PC-9 (cell line): ENCODE measurements around the gene ANKRD16. TPM values are rescaled to one million over a fixed set of nuclear protein-coding genes. Genes with fewer than 3 reads are reported as not detected.

Experiments used
- BruUV-seq: library from RNA; stranded (reverse); fragments of 400-500 nt; replicated peaks from 2 replicates; lab custom pipeline; 2021; lab: Mats Ljungman, UMichigan
- CTCF ChIA-PET: fragments of 300-600 bp; sonication (Branson Sonifier 250); formaldehyde crosslinking; loops from one replicate; lab custom pipeline; 2022; ENCODE audit warnings: antibody characterized with exemption; lab: Charles Lee
- POLR2A ChIA-PET: fragments of 300-600 bp; sonication (Branson Sonifier 250); formaldehyde crosslinking; loops from one replicate; lab custom pipeline; 2022; ENCODE audit warnings: antibody characterized with exemption; ENCODE audit not compliant: unreplicated experiment; lab: Charles Lee
- DNase-seq, 2 experiments: peaks; one replicate each; pipeline versions ENCODE4 v3.0.0 to v3.0.0-alpha.2; 2015 to 2022; ENCODE audit warnings: mixed read lengths in 1 of 2
- H2AFZ ChIP-seq: fragments of 200-600 bp; sonication (generic); 2 replicates; pipeline ENCODE4 v1.8.1; 2017; ENCODE audit warnings: antibody characterized with exemption
- H3F3A ChIP-seq: fragments of 200-600 bp; sonication (generic); 2 replicates; pipeline ENCODE4 v1.8.1; 2017; ENCODE audit warnings: antibody characterized with exemption, mild to moderate bottlenecking, low read depth; ENCODE audit not compliant: insufficient read depth
- H3K27ac ChIP-seq: fragments of 200-600 bp; sonication (generic); 2 replicates; pipeline ENCODE4 v1.6.1; 2016; ENCODE audit warnings: mixed run types
- H3K27me3 ChIP-seq: fragments of 200-600 bp; sonication (generic); 2 replicates; pipeline ENCODE4 v1.6.1; 2016; ENCODE audit warnings: low read depth, mixed run types; ENCODE audit not compliant: insufficient read depth
- H3K36me3 ChIP-seq: fragments of 200-600 bp; sonication (generic); 2 replicates; pipeline ENCODE4 v1.6.1; 2016; ENCODE audit warnings: low read depth, mixed run types
- H3K4me1 ChIP-seq: fragments of 200-600 bp; sonication (generic); replicated peaks from 2 replicates; pipeline ENCODE4 v1.6.1; 2016; ENCODE audit warnings: mixed run types; ENCODE audit not compliant: insufficient read depth
- H3K4me2 ChIP-seq: fragments of 200-600 bp; sonication (generic); 2 replicates; pipeline ENCODE4 v1.6.1; 2017; ENCODE audit warnings: mixed run types
- H3K4me3 ChIP-seq: fragments of 200-600 bp; sonication (generic); 2 replicates; pipeline ENCODE4 v1.6.1; 2016; ENCODE audit warnings: mixed run types
- H3K79me2 ChIP-seq: fragments of 200-600 bp; sonication (generic); 2 replicates; pipeline ENCODE4 v1.6.1; 2017; ENCODE audit warnings: low read depth, mixed run types
- H3K9me2 ChIP-seq: fragments of 200-600 bp; sonication (generic); 2 replicates; pipeline ENCODE4 v1.8.1; 2017; ENCODE audit warnings: mild to moderate bottlenecking; ENCODE audit not compliant: insufficient read depth
- H3K9me3 ChIP-seq: fragments of 200-600 bp; sonication (generic); 2 replicates; pipeline ENCODE4 v1.8.1; 2016; ENCODE audit warnings: low read depth; ENCODE audit not compliant: insufficient read depth
- H4K20me1 ChIP-seq: fragments of 200-600 bp; sonication (generic); 2 replicates; pipeline ENCODE4 v1.8.1; 2017; ENCODE audit not compliant: insufficient read depth
- EZH2 ChIP-seq: fragments of 200-600 bp; sonication (generic); IDR thresholded peaks from 2 replicates; pipeline ENCODE4 v1.8.0; 2017; ENCODE audit warnings: antibody characterized with exemption, low read depth
- intact Hi-C: fragments of 100-400 bp; cut with micrococcal nuclease; formaldehyde crosslinking; loops from one replicate; pipeline ENCODE4 v1.10.0; 2022; ENCODE audit not compliant: unreplicated experiment
- total RNA-seq: library from RNA; stranded (reverse); gene quantifications from 2 replicates; pipeline ENCODE4 v1.2.3, GENCODE V29; 2021
- TF ChIP-seq, protein P1 (sequence below): fragments of 200-600 bp; sonication (generic); conservative IDR thresholded peaks from 2 replicates; pipeline ENCODE4 v1.6.1; 2017; ENCODE audit warnings: mixed run types, antibody characterized with exemption, mild to moderate bottlenecking, moderate library complexity

ANKRD16 gene
- total RNA-seq, 1 experiment from 2014 or later = 9.8 TPM

DNA sequence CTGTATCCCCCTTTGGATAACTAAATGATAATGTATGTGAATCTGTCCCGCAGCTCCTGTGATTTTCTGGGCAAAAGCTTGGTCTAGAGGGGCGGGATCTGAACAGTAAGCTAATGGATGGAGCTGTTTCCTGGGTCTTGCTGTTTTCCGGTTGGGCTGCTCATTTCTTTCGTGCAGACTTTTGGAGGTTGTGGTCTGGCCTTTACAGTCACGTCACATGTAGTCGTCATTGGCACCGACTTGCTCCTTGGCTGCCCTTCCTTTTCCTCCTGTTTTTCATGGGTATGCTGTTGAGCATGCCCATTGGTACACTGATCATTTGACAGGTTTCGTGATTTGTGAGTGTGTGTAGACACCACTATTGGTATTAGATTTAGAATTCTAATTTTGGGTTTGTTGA lies 2.3 kb upstream of the ANKRD16 start:
- Histone ChIP-seq H3K27me3 (no peaks in the 10 kb centered on the region), H3F3A (no peaks in the 10 kb centered on the region; the same call in 1 of the 2 replicates), H2AFZ (no peak overlapping the region), H3K4me2 (no peak overlapping the region), H3K27ac (no peak overlapping the region), H3K79me2 (peaks cover 44% of the 10 kb centered on the region), H4K20me1 (no peaks in the 10 kb centered on the region), H3K4me3 (no peak overlapping the region), H3K36me3 (no peaks in the 10 kb centered on the region), H3K4me1 (peaks cover 16% of the 10 kb centered on the region), H3K9me3 (no peaks in the 10 kb centered on the region), H3K9me2 (no peaks in the 10 kb centered on the region)
- TF ChIP-seq, protein P1, sequence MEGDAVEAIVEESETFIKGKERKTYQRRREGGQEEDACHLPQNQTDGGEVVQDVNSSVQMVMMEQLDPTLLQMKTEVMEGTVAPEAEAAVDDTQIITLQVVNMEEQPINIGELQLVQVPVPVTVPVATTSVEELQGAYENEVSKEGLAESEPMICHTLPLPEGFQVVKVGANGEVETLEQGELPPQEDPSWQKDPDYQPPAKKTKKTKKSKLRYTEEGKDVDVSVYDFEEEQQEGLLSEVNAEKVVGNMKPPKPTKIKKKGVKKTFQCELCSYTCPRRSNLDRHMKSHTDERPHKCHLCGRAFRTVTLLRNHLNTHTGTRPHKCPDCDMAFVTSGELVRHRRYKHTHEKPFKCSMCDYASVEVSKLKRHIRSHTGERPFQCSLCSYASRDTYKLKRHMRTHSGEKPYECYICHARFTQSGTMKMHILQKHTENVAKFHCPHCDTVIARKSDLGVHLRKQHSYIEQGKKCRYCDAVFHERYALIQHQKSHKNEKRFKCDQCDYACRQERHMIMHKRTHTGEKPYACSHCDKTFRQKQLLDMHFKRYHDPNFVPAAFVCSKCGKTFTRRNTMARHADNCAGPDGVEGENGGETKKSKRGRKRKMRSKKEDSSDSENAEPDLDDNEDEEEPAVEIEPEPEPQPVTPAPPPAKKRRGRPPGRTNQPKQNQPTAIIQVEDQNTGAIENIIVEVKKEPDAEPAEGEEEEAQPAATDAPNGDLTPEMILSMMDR = no peak
- no peak for TF ChIP-seq EZH2
- intact Hi-C loops = loop anchor here (5.0 kb wide), 2 partner anchors 195 to 510 kb away; partner anchors contain the start of gene RBM17
- BruUV-seq = no TSS peak
- no peak for DNase-seq
- POLR2A ChIA-PET = interaction anchor here (0.7 kb wide), 1 partner anchor 81 kb away, joined by 6 read pairs; no protein-coding TSS in a partner anchor
- CTCF ChIA-PET = no interaction called here

DNA sequence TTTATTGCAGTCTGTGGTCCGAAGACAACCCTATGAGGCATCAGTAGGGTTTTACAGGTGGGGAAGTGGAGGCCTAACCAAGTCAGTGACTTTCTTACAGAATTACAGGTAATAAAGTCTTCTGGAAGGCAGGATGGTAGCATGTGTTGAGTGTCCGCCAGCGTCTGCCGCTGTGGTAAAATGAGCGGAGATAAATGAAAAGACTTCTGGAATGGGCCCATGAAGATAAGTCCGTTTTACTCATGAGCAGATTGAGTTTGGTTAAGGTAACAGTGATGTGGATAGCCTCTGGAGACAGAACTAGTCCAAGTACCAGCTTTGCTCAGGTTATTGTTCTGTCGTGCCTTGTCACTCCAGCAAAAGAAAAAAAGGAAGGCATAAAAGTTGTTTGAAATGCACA lies 1.3 kb upstream of the ANKRD16 start:
- H2AFZ ChIP-seq = peak overlapping the region; percentile 66; the same call in 1 of the 2 replicates
- intact Hi-C loops = loop anchor here (5.0 kb wide), 2 partner anchors 196 to 511 kb away; partner anchors contain the start of gene RBM17
- H3K79me2 ChIP-seq = peaks cover 44% of the 10 kb centered on the region
- TSS peak; percentile 38 for BruUV-seq
- peak overlapping the region; percentile 91 for H3K4me2 ChIP-seq
- no peaks in the 10 kb centered on the region for H3K27me3 ChIP-seq
- no peaks in the 10 kb centered on the region for H3K36me3 ChIP-seq
- no peaks in the 10 kb centered on the region for H3K9me2 ChIP-seq
- H3F3A ChIP-seq = no peaks in the 10 kb centered on the region; the same call in 1 of the 2 replicates
- H3K4me1 ChIP-seq = peaks cover 16% of the 10 kb centered on the region
- no peaks in the 10 kb centered on the region for H4K20me1 ChIP-seq
- POLR2A ChIA-PET = interaction anchor here (0.6 kb wide), 1 partner anchor 98 kb away, joined by 31 read pairs; no protein-coding TSS in a partner anchor
- no peaks in the 10 kb centered on the region for H3K9me3 ChIP-seq
- no peak for DNase-seq
- no peak overlapping the region for H3K27ac ChIP-seq
- no peak for TF ChIP-seq EZH2
- TF ChIP-seq, protein P1 = no peak
- H3K4me3 ChIP-seq = peak overlapping the region; percentile 77
- CTCF ChIA-PET = no interaction called here

DNA sequence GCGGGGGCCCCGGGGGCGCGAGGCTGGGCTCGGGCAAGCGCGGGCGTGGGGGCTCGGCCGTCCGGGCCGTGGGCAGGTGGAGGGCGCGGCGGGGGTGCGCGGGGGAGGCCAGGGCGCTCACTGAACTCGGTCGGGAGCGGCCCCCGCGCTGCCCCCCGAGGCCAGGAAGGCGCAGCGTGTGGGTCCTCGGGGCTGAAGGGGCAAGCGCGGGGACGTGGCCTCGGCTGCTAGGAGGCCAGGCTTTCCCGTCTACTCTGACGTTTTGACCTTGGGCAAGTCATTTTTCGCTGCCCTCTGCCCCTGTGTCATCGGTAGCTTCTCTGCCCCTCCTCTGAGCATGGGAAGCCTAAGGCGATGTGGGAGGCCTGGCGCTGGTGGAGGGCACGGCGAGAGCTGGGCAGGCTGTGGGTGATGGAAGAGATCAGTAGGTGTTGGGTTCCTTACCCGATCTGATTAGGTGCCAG lies 791 bp upstream of the ANKRD16 start:
- no peaks in the 10 kb centered on the region for H3K9me2 ChIP-seq
- H3K4me2 ChIP-seq = peak overlapping the region; percentile 91
- no peak for DNase-seq
- H3K9me3 ChIP-seq = no peaks in the 10 kb centered on the region
- no peaks in the 10 kb centered on the region for H3K36me3 ChIP-seq
- H3K4me3 ChIP-seq = peak overlapping the region; percentile 77
- peaks cover 44% of the 10 kb centered on the region for H3K79me2 ChIP-seq
- peak overlapping the region; percentile 66; the same call in 1 of the 2 replicates for H2AFZ ChIP-seq
- no peaks in the 10 kb centered on the region for H4K20me1 ChIP-seq
- CTCF ChIA-PET = interaction anchor here (0.5 to 0.7 kb wide), 2 partner anchors 90 to 219 kb away, joined by 3 read pairs; no protein-coding TSS in a partner anchor
- no peak overlapping the region for H3K27ac ChIP-seq
- no peaks in the 10 kb centered on the region; the same call in 1 of the 2 replicates for H3F3A ChIP-seq
- POLR2A ChIA-PET = interaction anchor here (0.5 to 1.2 kb wide), 10 partner anchors 35 to 865 kb away, joined by 3 to 31 read pairs (median 4); partner anchors contain the start of gene GDI2
- intact Hi-C loops = loop anchor here (5.0 kb wide), 2 partner anchors 197 to 512 kb away; partner anchors contain the start of gene RBM17
- H3K27me3 ChIP-seq = no peaks in the 10 kb centered on the region
- no peak for TF ChIP-seq EZH2
- TF ChIP-seq, protein P1 = no peak
- H3K4me1 ChIP-seq = peaks cover 16% of the 10 kb centered on the region
- BruUV-seq = no TSS peak
